Measurements from ENCODE around the gene GLB1L2.
A peak's percentile ranks its signal among the peaks of the same experiment; 100 is the strongest.
"Not testable (repeated sequence)": the region's sequence is repeated elsewhere in the genome, so short reads cannot be mapped to it uniquely, and the experiment has no call there.

The GLB1L2 gene

GRCh38 chr11:134331354-134332188 lies at the start of gene GLB1L2:
GLB1L2 (plus strand) TSS chr11:134331988; CDS start chr11:134332062, 74 bp downstream.
- Mint-ChIP-seq H3K27me3 (peaks cover 68% of the 10 kb centered on the region), H3K4me1 (ENCODE audit: low read depth) (peaks cover 17% of the 10 kb centered on the region), H3K9me3 (no peaks in the 10 kb centered on the region), H3K27ac (no peak within 1 kb of the TSS), H3K36me3 (ENCODE audit: low read depth) (no peaks in the 10 kb centered on the region), H3K4me3 (peak within 1 kb of the TSS; percentile 69)
- intact Hi-C loops (cut with micrococcal nuclease): no loop called here

- intact Hi-C loops (cut with micrococcal nuclease): no loop called here
- Mint-ChIP-seq H3K36me3 (ENCODE audit: low read depth) (no peaks in the 10 kb centered on the region), H3K27ac (no peak overlapping the region), H3K4me1 (ENCODE audit: low read depth) (no peaks in the 10 kb centered on the region), H3K27me3 (peaks cover 47% of the 10 kb centered on the region), H3K9me3 (no peaks in the 10 kb centered on the region), H3K4me3 (no peak overlapping the region)
Measured at GRCh38 chr11:134282121-134283045, 49.4 kb upstream of the GLB1L2 start.

- H3K27ac Mint-ChIP-seq: no peak overlapping the region
- no peaks in the 10 kb centered on the region for H3K9me3 Mint-ChIP-seq
- H3K27me3 Mint-ChIP-seq: peaks cover 38% of the 10 kb centered on the region
- H3K4me3 Mint-ChIP-seq: no peak overlapping the region
- intact Hi-C loops (cut with micrococcal nuclease): no loop called here
- no peaks in the 10 kb centered on the region for H3K4me1 Mint-ChIP-seq (ENCODE audit: low read depth)
- no peaks in the 10 kb centered on the region for H3K36me3 Mint-ChIP-seq (ENCODE audit: low read depth)
Measured at GRCh38 chr11:134283461-134284230, 48.1 kb upstream of the GLB1L2 start.

- peaks cover 34% of the 10 kb centered on the region for H3K27me3 Mint-ChIP-seq
Measured at GRCh38 chr11:134284349-134284748, 47.4 kb upstream of the GLB1L2 start.

GRCh38 chr11:134287561-134287960 lies 44.2 kb upstream of the GLB1L2 start:
- Mint-ChIP-seq H3K27me3 (peaks cover 18% of the 10 kb centered on the region), H3K27ac (no peak overlapping the region), H3K9me3 (no peaks in the 10 kb centered on the region), H3K36me3 (ENCODE audit: low read depth) (no peaks in the 10 kb centered on the region), H3K4me1 (ENCODE audit: low read depth) (no peaks in the 10 kb centered on the region), H3K4me3 (no peak overlapping the region)
- intact Hi-C loops (cut with micrococcal nuclease): no loop called here

More at GRCh38 chr11:134284349-134284748, 47.4 kb upstream of the GLB1L2 start:
- H3K4me3 Mint-ChIP-seq; H3K4me1 Mint-ChIP-seq (ENCODE audit: low read depth); intact Hi-C loops (cut with micrococcal nuclease); H3K9me3 Mint-ChIP-seq; H3K27ac Mint-ChIP-seq; H3K36me3 Mint-ChIP-seq (ENCODE audit: low read depth): not testable (repeated sequence)

GRCh38 chr11:134288486-134288885 lies 43.3 kb upstream of the GLB1L2 start:
- intact Hi-C loops (cut with micrococcal nuclease): no loop called here
- no peaks in the 10 kb centered on the region for H3K4me1 Mint-ChIP-seq (ENCODE audit: low read depth)
- peaks cover 13% of the 10 kb centered on the region for H3K27me3 Mint-ChIP-seq
- H3K4me3 Mint-ChIP-seq: no peak overlapping the region
- H3K27ac Mint-ChIP-seq: no peak overlapping the region
- no peaks in the 10 kb centered on the region for H3K36me3 Mint-ChIP-seq (ENCODE audit: low read depth)
- no peaks in the 10 kb centered on the region for H3K9me3 Mint-ChIP-seq

GRCh38 chr11:134289167-134289566 lies 42.6 kb upstream of the GLB1L2 start:
- Mint-ChIP-seq H3K4me3 (no peak overlapping the region), H3K27me3 (peaks cover 9% of the 10 kb centered on the region), H3K4me1 (ENCODE audit: low read depth) (no peaks in the 10 kb centered on the region), H3K36me3 (ENCODE audit: low read depth) (no peaks in the 10 kb centered on the region), H3K9me3 (no peaks in the 10 kb centered on the region), H3K27ac (no peak overlapping the region)
- intact Hi-C loops (cut with micrococcal nuclease): no loop called here

GRCh38 chr11:134289789-134290188 lies 42.0 kb upstream of the GLB1L2 start:
- no peaks in the 10 kb centered on the region for H3K9me3 Mint-ChIP-seq
- H3K27me3 Mint-ChIP-seq: peaks cover 9% of the 10 kb centered on the region
- intact Hi-C loops (cut with micrococcal nuclease): no loop called here
- no peak overlapping the region for H3K27ac Mint-ChIP-seq
- H3K4me3 Mint-ChIP-seq: no peak overlapping the region
- no peaks in the 10 kb centered on the region for H3K4me1 Mint-ChIP-seq (ENCODE audit: low read depth)
- H3K36me3 Mint-ChIP-seq (ENCODE audit: low read depth): no peaks in the 10 kb centered on the region

GRCh38 chr11:134290646-134291045 lies 41.1 kb upstream of the GLB1L2 start:
- Mint-ChIP-seq H3K27me3 (peaks cover 12% of the 10 kb centered on the region), H3K4me3 (no peak overlapping the region), H3K9me3 (no peaks in the 10 kb centered on the region), H3K27ac (no peak overlapping the region), H3K4me1 (ENCODE audit: low read depth) (no peaks in the 10 kb centered on the region), H3K36me3 (ENCODE audit: low read depth) (no peaks in the 10 kb centered on the region)
- intact Hi-C loops (cut with micrococcal nuclease): no loop called here

GRCh38 chr11:134291196-134291595 lies 40.6 kb upstream of the GLB1L2 start:
- H3K27me3 Mint-ChIP-seq: peaks cover 9% of the 10 kb centered on the region
- intact Hi-C loops (cut with micrococcal nuclease): no loop called here
- no peak overlapping the region for H3K27ac Mint-ChIP-seq
- H3K4me3 Mint-ChIP-seq: no peak overlapping the region
- no peaks in the 10 kb centered on the region for H3K9me3 Mint-ChIP-seq
- no peaks in the 10 kb centered on the region for H3K4me1 Mint-ChIP-seq (ENCODE audit: low read depth)
- H3K36me3 Mint-ChIP-seq (ENCODE audit: low read depth): no peaks in the 10 kb centered on the region

GRCh38 chr11:134292661-134293060 lies 39.1 kb upstream of the GLB1L2 start:
- no peaks in the 10 kb centered on the region for H3K36me3 Mint-ChIP-seq (ENCODE audit: low read depth)
- H3K9me3 Mint-ChIP-seq: no peaks in the 10 kb centered on the region
- H3K4me3 Mint-ChIP-seq: no peak overlapping the region
- intact Hi-C loops (cut with micrococcal nuclease): no loop called here
- H3K27ac Mint-ChIP-seq: no peak overlapping the region
- peaks cover 9% of the 10 kb centered on the region for H3K27me3 Mint-ChIP-seq
- H3K4me1 Mint-ChIP-seq (ENCODE audit: low read depth): no peaks in the 10 kb centered on the region

- Mint-ChIP-seq H3K27ac (no peak overlapping the region), H3K9me3 (no peaks in the 10 kb centered on the region), H3K4me3 (no peak overlapping the region), H3K27me3 (peaks cover 7% of the 10 kb centered on the region), H3K4me1 (ENCODE audit: low read depth) (no peaks in the 10 kb centered on the region), H3K36me3 (ENCODE audit: low read depth) (no peaks in the 10 kb centered on the region)
- intact Hi-C loops (cut with micrococcal nuclease): no loop called here
Measured at GRCh38 chr11:134293119-134294113, 38.4 kb upstream of the GLB1L2 start.

- Mint-ChIP-seq H3K27me3 (peaks cover 7% of the 10 kb centered on the region), H3K4me1 (ENCODE audit: low read depth) (no peaks in the 10 kb centered on the region), H3K9me3 (no peaks in the 10 kb centered on the region), H3K27ac (no peak overlapping the region), H3K4me3 (no peak overlapping the region), H3K36me3 (ENCODE audit: low read depth) (no peaks in the 10 kb centered on the region)
- intact Hi-C loops (cut with micrococcal nuclease): no loop called here
Measured at GRCh38 chr11:134294664-134295063, 37.1 kb upstream of the GLB1L2 start.

Data from dendritic cell treated with granulocyte-macrophage colony-stimulating factor and Interleukin-4, amounts not matched to agents 40 ng/mL and 50 ng/mL, for 4 days (primary cell).